GM19239 (cell line): ENCODE measurements around the gene SLITRK3.

Experiments used
- DNase-seq: peaks from one replicate; pipeline ENCODE4 v3.0.0; 2011; ENCODE audit warnings: low spot score; ENCODE audit not compliant: insufficient read length
- FAIRE-seq: peaks from 2 replicates; lab custom pipeline; 2011; peaks lifted over from hg19 to GRCh38; lab: Jason Lieb, UNC

SLITRK3 gene

DNA sequence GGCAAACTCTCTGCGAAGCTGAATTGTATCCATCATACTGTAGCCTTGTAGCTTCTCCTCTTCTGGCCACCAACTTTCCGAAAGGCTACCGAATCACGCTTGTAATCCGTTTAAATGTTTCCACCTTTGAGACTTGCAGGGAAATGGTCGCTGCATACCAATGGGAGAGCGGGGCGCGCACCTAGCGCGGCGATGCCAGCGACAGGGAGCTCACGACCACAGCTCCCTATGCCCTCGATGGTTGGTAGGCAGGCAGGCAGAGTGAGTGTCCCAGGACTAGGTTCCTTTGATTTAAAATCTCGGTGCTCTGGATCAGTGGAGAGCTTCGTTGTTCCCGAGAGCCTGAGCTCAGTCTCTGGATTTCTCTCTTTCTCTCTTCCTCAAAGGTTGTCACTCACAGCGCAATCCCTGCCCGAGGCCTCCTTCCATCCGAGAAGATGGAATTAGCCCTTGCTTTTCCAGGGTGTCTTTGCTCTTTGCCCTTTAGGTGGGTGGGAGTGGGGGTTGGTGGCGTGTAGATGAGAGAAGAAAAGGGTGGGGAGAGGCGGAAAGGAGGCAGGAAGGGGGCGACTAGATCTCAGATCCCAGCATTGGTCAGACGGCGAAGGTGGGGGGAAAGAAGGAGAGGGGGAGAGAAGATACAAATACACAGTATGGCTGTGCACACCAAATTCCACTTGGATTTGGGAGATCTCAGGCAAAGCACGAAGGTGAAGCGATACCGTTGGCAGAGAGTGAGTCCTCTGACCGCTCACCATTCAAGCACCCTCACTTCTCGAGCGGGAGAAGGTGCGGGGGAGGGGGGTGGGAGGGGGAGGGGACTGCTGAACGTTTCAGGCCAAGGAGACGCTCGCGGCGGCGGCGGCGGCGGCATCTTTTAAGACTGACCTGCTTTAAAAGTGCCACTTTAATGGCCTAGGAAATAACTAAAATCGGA, at the start of gene SLITRK3:
Gene SLITRK3 (minus strand): TSS at position 745 of the 937 bp plus-strand sequence. CDS start 5,554 bp downstream, outside the sequence.
- DNase-seq (no peak), FAIRE-seq (no peak)

- DNase-seq = no peak
- FAIRE-seq = no peak
Observed at GRCh38 chr3:165243597-165243996, 47.4 kb upstream of the SLITRK3 start.

- no peak for DNase-seq
- no peak for FAIRE-seq
Observed at GRCh38 chr3:165233501-165234195, 37.5 kb upstream of the SLITRK3 start.

GRCh38 chr3:165225604-165226003, 29.4 kb upstream of the SLITRK3 start:
- FAIRE-seq (no peak), DNase-seq (no peak)

GRCh38 chr3:165217739-165218138, 21.6 kb upstream of the SLITRK3 start:
- no peak for DNase-seq
- FAIRE-seq = no peak

- FAIRE-seq = no peak
Observed at GRCh38 chr3:165212580-165212979, 16.4 kb upstream of the SLITRK3 start.

DNA sequence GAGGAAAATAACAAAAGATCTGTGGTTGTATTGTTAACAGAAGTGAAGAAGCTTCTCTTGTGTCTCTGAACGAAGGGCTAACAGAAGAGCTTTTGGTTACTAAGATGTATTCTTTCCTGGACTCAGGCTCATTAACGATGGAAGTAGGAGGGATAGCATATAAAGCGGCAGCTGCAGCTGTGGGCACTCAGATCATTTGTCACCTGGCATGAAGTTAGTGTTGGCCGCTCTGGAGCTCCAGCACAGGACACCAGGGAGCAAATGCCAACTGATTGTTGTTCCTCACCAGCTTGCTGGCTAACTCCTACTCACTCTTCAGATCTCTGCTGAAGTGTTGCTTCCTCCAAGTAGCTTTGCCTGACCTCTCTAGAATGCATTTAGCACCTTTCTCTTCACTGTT, 15.5 kb upstream of the SLITRK3 start:
- FAIRE-seq (no peak), DNase-seq (no peak)

More at GRCh38 chr3:165212580-165212979, 16.4 kb upstream of the SLITRK3 start:
- no peak for DNase-seq

DNA sequence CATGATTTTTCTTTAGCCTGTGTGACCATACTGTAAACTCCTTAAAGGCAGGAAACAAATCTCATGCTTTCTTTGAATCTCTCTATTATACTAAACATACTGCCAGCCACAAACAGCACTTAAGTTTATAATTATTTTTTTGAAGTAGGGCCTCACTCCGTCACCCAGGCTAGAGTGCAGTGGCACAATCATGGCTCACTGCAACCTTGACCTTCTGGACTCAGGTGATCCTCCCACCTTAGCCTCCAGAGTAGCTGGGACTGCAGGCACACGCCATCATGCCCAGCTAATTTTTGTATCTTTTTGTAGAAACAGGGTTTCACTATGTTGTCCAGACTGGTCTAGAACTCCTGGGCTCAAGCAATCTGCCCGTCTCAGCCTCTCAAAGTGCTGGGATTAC, 14.5 kb upstream of the SLITRK3 start:
- DNase-seq (no peak), FAIRE-seq (no peak)

DNA sequence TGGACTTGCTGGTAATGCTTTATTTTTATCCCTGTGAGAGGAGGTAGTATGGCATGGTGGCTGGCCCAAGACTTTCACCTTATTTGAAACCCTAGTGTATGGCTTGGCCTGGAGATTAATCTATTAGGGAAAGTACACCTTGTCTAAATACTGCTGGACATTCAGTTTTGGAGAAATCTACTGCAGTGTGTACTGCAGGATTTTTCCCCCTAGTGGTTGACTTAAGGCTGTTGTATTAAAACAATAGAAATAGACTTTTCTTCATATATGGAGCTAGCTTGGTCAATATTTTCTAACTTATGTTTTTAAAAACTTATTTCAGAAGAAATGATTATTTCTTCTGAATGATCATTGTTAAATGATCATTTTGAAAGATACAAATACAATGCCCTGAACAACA, 13.9 kb upstream of the SLITRK3 start:
- DNase-seq (no peak), FAIRE-seq (no peak)

DNA sequence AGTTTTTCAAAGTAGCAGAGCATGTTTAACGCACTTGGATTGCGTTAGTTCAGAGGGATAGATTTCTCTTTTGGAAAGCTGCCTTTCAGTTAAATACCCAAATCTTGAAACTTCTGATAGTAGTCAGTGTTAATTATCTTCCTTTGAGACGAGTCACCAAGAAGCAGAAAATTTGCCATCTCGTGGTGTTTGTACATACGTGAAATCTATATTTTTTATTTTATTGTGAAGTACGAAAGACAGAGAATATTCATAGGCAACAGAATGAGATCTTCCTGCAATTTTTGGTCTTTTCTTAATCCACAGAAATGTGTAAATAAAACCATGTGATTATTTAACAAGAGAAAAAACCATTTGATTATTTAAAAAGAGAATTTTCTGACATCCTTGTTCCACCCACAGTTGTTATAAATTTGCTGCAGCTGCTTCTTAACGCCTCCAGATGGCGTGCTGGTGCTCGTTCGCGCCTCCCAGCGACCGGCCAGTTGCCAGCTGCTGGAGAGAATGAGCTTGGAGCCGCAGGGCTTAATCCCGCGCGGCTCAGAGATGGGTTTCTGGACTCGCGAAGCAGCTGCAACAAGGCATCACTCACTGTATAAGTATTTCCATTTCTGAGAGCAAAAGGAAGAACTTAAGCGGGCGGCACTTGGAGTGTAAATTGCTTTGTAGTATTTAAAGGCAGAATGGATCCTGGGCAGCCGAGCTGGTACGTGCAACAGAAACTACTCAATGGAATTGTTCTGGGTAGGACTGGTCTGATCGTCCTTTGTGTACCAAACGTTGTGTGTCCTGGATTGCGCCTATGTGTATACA, 10.5 kb upstream of the SLITRK3 start:
- FAIRE-seq (peak; percentile 73), DNase-seq (peak; percentile 36)

- no peak for FAIRE-seq
Observed at GRCh38 chr3:165204445-165204844, 8.3 kb upstream of the SLITRK3 start.

GRCh38 chr3:165202995-165203394, 6.8 kb upstream of the SLITRK3 start:
- DNase-seq (no peak), FAIRE-seq (no peak)

More at GRCh38 chr3:165204445-165204844, 8.3 kb upstream of the SLITRK3 start:
- DNase-seq = no peak

GRCh38 chr3:165201964-165202363, 5.8 kb upstream of the SLITRK3 start:
- DNase-seq (no peak), FAIRE-seq (no peak)

GRCh38 chr3:165197481-165197800, 1.3 kb upstream of the SLITRK3 start:
- FAIRE-seq = no peak
- DNase-seq = no peak

DNA sequence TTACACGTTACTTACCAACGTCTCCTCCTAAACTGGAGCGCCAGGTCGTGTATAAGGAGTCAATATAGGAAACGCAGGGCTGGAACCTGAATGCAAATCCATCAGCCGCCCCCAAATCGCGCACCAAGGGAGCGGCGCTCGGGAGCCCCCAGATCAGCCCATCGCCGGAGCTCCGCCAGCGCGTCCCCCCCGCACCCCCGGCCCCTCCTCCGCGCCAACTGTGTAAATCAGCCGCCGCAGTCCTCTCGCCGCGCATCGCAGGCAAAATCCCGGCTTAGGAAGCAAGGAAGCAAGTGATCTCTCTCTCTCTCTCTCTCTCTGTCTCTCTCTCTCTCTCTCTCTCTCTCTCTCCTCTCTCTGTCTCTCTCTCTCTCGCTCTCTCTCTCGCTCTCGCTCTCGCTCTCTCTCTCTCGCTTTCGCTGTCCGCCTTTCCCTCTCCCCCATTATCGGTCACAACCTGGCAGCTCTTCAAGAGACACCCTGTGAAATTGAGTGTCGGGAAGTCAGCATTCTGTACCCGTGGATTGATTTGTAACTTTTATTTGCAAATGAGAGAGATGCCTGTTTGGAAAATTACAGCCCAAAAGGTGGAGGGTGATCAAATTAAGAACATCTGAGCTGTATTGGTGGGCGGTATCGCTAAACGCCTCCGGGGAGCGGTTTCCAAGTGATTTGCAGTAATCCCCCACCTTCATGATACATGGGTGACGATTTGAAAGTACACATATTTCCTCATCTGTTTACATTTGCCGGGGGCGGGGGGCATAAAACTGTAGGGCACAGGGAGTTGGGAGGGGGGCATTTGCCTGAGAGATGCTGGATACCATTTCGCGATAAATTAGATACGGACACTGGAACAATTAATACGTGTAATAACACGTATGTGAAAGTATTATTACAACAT, 645 bp upstream of the SLITRK3 start:
- FAIRE-seq (peak; percentile 26), DNase-seq (no peak)

- FAIRE-seq = no peak
- no peak for DNase-seq
Observed at GRCh38 chr3:165195241-165195639, 944 bp downstream of the SLITRK3 start.

GRCh38 chr3:165194511-165195240, 1.5 kb downstream of the SLITRK3 start:
- FAIRE-seq = no peak
- no peak for DNase-seq

DNA sequence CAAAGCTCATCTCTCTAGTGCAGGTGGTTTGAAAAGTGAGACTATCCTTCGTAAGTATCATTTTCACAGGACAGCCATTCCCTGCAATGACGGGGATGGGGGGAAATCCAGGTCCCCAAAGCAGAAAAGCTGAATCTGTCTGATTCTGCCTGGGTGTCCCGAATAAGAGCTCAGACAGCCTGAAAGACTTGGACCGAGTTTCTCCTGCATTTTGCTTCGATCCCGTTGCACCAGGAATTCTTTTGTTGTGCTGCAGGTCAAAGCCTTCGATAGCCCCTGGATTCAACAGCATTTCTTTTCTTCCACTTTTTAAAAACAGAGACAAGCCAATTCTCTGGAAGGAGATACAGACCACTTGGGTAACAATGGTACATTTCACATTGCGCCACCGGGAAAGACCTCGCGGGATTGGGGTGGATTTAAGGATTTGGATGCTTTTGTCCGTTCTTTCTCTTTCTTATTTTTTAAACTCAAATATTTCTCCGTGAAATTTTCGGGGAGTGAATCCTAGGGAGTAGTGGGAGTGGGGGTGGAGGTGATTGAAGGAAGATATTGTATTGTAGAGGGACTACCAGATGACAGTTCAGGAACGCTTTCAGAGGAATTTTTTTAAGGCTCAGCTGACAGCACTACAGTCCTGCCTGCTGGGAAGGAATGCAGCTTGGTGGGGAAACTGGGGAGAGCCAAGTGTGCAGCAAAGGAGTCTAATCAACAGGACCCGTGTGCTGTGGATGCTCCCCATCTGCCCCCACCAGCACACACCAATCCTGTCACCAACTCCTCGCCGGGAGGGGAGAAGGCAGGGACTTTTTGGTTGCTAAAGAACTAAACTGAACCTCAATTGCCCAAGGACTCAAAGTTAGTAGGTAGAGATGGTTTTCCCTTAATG, 2.6 kb downstream of the SLITRK3 start:
- FAIRE-seq (no peak), DNase-seq (no peak)
